ENCODE results near the gene DIAPH2.
"Not testable (repeated sequence)": the region's sequence is repeated elsewhere in the genome, so short reads cannot be mapped to it uniquely, and the experiment has no call there.

The DIAPH2 gene

GRCh38 chrX:96714393-96714792 lies 29.8 kb downstream of the DIAPH2 start:
- FAIRE-seq; DNase-seq (ENCODE audit: insufficient read length, low spot score): not testable (repeated sequence)

DNA sequence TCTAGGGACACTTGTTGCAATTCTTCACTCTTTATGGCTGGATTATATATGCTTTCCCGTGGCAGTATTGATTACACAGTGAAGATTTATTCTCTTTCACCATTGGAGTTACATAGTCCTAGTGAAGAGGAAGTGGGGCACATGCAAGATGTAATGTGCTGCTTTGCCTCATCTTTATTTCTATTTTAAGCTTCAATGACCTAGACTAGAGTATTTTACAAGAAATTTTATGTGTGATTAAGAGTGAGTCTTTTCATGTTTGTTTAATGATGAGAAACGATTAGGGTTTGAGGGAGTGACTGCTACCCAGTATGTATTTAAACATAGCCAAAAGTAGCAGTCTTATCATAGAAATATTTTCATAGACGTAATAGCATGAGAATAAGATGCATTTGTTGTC lies 30.8 kb downstream of the DIAPH2 start:
- DNase-seq (ENCODE audit: insufficient read length, low spot score) (no peak), FAIRE-seq (no peak)

- DNase-seq (ENCODE audit: insufficient read length, low spot score): no peak
- FAIRE-seq: no peak
Measured at GRCh38 chrX:96719161-96719875, 34.7 kb downstream of the DIAPH2 start.

DNA sequence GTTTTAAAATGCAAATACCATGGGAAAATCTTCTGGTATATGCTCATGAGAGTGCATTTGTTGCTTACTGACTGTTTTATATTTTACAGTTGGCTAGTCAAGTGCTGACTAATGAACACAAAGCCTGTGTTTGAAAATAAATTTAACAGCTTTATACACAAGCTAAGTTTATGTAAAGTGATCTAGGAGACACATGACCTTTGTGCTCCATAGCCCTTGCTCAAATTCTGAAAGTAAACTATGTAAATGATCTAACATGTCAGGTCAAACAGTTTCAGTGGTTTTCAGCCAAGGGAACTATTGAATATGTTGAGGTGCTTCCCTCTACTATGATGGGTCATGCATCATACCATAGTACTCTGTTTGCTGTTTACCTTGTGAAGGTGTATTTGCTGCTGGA lies 36.7 kb downstream of the DIAPH2 start:
- FAIRE-seq (no peak), DNase-seq (ENCODE audit: insufficient read length, low spot score) (no peak)

DNA sequence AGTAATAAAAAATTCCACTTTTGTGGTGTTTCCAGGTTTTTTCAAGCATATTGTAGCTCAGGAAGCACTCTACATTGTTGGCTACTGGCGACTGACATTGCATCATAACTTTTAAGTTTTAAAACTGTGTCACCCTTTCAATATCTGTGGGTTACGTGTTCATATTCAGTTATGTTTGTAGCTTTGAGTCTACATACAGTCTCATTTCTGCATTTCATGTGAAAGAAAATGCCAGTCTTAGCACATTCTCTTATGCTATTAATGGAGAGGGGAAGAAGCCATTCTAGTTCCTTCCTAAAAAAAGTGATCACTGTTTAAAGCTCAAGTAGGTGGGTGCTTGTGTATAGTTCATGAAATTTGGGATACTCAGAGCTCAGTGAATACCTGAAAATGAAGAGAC lies 38.1 kb downstream of the DIAPH2 start:
- FAIRE-seq (no peak), DNase-seq (ENCODE audit: insufficient read length, low spot score) (no peak)

DNA sequence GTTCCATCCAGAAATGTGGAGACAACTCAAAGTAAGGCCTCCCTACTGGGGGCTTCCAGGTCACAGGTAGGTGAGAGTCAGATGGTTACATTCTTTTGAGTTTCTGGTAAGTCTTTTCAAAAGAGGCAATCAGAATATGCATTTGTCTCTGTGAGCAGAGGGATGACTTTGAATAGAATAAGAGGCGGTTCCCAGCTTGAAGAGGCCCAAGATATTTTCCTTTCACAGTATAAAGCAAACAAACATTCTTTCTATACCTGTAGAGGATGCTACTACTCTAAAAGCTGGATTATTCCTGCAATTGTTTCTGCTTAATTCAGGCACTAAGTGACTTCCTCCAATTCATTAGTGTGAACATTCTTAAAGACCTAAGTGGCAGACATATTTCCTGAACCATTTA lies 44.4 kb downstream of the DIAPH2 start:
- no peak for DNase-seq (ENCODE audit: insufficient read length, low spot score)

GRCh38 chrX:96729868-96730643 lies 45.4 kb downstream of the DIAPH2 start:
- no peak for FAIRE-seq
- no peak for DNase-seq (ENCODE audit: insufficient read length, low spot score)

More for the DNA sequence above, 44.4 kb downstream of the DIAPH2 start:
- FAIRE-seq: no peak

DNA sequence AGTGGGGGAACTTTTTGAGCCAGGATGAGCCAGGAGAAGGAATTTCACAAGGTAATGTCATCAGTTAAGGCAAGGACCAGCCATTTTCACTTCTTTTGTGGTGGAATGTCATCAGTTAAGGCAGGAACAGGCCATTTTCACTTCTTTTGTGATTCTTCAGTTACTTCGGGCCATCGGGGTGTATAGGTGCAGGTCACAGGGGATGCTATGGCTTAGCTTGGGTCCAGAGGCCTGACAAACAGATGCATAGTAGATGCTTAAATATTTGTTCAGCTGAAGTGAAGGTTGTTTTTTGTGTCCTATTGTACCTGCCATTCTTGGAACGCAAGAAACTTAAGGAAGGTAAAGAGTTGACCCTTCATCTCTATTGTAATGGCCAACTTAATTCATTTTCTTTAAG lies 46.4 kb downstream of the DIAPH2 start:
- FAIRE-seq; DNase-seq (ENCODE audit: insufficient read length, low spot score): not testable (repeated sequence)

DNA sequence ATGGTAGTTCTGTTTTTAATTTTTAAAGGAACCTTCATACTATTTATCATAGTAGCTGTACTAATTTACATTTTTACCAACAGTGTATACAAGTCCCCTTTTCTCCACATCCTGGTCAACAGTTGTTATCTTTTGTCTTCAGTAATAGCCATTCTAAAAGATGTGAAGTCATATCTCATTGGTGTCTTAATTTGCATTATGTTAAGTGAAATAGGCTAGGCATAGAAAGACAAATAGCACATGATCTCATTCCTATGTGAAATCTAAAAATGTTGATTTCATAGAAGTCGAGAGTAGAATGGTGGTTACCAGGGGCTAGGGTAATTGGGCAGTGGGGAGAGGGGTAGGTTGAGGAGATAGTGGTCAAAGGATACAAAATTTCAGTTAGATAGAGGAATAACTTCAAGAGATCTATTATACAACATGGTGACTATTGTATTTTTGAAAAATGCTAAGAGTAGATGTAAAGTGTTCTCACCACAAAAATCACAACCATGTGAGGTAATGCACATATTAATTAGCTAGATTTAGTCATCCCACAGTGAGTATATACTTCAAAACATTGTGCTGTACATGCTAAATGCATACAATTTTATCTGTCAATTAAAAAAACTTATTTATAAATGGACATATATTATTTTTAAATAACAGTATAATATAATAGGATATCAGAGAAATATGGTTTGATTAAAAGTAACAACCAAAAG lies 58.9 kb downstream of the DIAPH2 start:
- FAIRE-seq (no peak), DNase-seq (ENCODE audit: insufficient read length, low spot score) (no peak)

GRCh38 chrX:96752781-96753180 lies 68.1 kb downstream of the DIAPH2 start:
- DNase-seq (ENCODE audit: insufficient read length, low spot score) (no peak), FAIRE-seq (no peak)

GRCh38 chrX:96753230-96753629 lies 68.6 kb downstream of the DIAPH2 start:
- DNase-seq (ENCODE audit: insufficient read length, low spot score): no peak
- no peak for FAIRE-seq

- DNase-seq (ENCODE audit: insufficient read length, low spot score): no peak
- no peak for FAIRE-seq
Measured at GRCh38 chrX:96756491-96756890, 71.8 kb downstream of the DIAPH2 start.

- DNase-seq (ENCODE audit: insufficient read length, low spot score): no peak
- FAIRE-seq: no peak
Measured at GRCh38 chrX:96761566-96761965, 76.9 kb downstream of the DIAPH2 start.

GRCh38 chrX:96763608-96764007 lies 79.0 kb downstream of the DIAPH2 start:
- DNase-seq (ENCODE audit: insufficient read length, low spot score) (no peak), FAIRE-seq (no peak)

DNA sequence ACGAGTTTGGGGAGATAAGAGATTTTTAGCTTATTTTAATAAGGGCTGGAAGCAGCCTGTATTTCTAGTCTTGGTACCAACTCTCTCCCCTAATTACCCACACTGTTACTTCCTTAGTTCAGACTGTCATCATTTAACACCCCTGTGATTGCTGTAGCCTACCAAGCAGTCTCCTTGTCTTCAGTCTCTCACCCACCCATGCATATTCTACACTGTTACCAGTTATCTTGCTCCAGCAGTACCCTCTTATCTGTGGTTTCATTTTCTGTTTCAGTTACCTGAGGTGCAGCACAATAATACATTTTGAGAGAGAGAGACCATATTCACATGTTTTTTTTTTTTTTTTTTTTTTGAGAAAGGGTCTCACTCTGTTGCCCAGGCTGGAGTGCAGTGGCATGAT lies 80.2 kb downstream of the DIAPH2 start:
- DNase-seq (ENCODE audit: insufficient read length, low spot score): no peak
- no peak for FAIRE-seq

GRCh38 chrX:96770315-96770714 lies 85.7 kb downstream of the DIAPH2 start:
- no peak for FAIRE-seq
- no peak for DNase-seq (ENCODE audit: insufficient read length, low spot score)

DNA sequence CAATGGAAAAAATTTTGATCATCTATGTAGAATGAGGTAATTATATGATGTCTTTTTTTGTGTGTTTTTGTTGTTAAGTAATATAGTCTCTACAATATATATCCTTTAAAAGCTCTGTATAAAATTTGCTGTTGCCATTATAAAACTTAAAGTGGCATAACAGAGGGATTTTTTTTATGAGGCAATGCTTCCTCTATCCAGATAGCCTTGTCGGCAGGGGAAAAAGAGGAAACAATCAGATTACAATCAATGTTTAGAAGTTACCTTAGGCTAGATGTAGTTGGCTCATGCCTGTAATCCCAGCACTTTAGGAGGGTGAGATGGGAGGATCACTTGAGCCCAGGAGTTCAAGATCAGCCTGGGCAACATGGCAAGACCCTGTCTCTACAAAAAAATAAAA lies 86.8 kb downstream of the DIAPH2 start:
- DNase-seq (ENCODE audit: insufficient read length, low spot score): no peak
- FAIRE-seq: no peak

- DNase-seq (ENCODE audit: insufficient read length, low spot score) (no peak), FAIRE-seq (no peak)
Measured at GRCh38 chrX:96774116-96774515, 89.5 kb downstream of the DIAPH2 start.

GRCh38 chrX:96776966-96777365 lies 92.3 kb downstream of the DIAPH2 start:
- no peak for FAIRE-seq
- DNase-seq (ENCODE audit: insufficient read length, low spot score): no peak

GRCh38 chrX:96791559-96791958 lies 106.9 kb downstream of the DIAPH2 start:
- FAIRE-seq (no peak), DNase-seq (ENCODE audit: insufficient read length, low spot score) (no peak)

DNA sequence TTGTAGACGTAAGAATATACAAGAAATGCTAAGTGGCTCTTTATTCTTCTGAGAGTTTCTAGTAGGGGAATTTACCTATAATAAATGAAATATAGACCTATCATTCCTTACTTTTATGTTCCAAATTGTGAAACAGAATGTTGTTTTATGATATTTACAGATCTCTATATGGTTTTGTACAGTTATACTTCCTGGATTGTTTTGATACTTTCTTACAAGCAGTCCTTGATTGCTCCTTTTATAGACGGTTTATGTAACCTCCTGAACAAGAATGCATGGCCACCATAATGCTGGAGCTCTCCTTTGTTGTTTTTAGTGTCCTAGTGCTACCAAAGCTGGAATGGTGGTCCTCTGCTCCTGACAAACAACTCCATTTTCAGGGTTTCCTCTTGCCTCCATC lies 107.4 kb downstream of the DIAPH2 start:
- FAIRE-seq (no peak), DNase-seq (ENCODE audit: insufficient read length, low spot score) (no peak)

DNA sequence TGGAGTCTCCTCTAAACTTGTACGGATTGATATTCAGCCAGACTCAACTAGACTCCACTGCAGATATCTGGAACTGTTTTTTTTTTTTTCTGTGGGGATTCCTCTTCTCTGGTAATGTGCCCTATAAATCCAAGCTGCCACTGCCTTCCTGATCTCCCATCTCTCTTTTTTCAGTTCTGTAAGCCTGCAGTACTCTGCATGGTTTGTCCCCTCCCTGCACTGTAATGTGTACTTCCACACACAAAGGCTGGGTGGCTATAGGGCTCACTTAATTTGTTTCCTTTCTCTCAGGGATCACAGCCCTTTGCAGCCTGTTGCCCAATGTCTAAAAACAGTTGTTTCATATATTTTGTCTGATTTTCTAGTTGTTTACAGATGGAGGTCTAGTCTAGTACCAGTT lies 114.3 kb downstream of the DIAPH2 start:
- no peak for DNase-seq (ENCODE audit: insufficient read length, low spot score)
- no peak for FAIRE-seq
